ENCODE data around the gene MAP4K5.

Gene MAP4K5

GRCh38 chr14:50402965-50403364, 129.4 kb downstream of the MAP4K5 start:
- Histone ChIP-seq H3K27ac (no peak overlapping the region), H3K4me3 (ENCODE audit: low read depth, low read length) (no peak overlapping the region), H3K36me3 (no peaks in the 10 kb centered on the region), H3K9me3 (ENCODE audit: severe bottlenecking) (no peaks in the 10 kb centered on the region), H3K27me3 (ENCODE audit: insufficient read depth, low read depth, severe bottlenecking) (no peaks in the 10 kb centered on the region)
- no peak for DNase-seq
- TF ChIP-seq CTCF (IDR thresholded peaks at IDR 0.05; ENCODE audit: low read depth, low read length): no peak

GRCh38 chr14:50400461-50400860, 131.9 kb downstream of the MAP4K5 start:
- no peaks in the 10 kb centered on the region for H3K9me3 ChIP-seq (ENCODE audit: severe bottlenecking)
- no peak for TF ChIP-seq CTCF (IDR thresholded peaks at IDR 0.05; ENCODE audit: low read depth, low read length)
- H3K27me3 ChIP-seq (ENCODE audit: insufficient read depth, low read depth, severe bottlenecking): no peaks in the 10 kb centered on the region
- no peak overlapping the region for H3K27ac ChIP-seq
- no peak overlapping the region for H3K4me3 ChIP-seq (ENCODE audit: low read depth, low read length)
- no peak for DNase-seq
- no peaks in the 10 kb centered on the region for H3K36me3 ChIP-seq

- H3K9me3 ChIP-seq (ENCODE audit: severe bottlenecking): no peaks in the 10 kb centered on the region
Measured at GRCh38 chr14:50399251-50400032, 132.9 kb downstream of the MAP4K5 start.

GRCh38 chr14:50398189-50398580, 134.2 kb downstream of the MAP4K5 start:
- H3K36me3 ChIP-seq: no peaks in the 10 kb centered on the region
- H3K27me3 ChIP-seq (ENCODE audit: insufficient read depth, low read depth, severe bottlenecking): no peaks in the 10 kb centered on the region
- no peak for DNase-seq
- TF ChIP-seq CTCF (IDR thresholded peaks at IDR 0.05; ENCODE audit: low read depth, low read length): no peak
- H3K9me3 ChIP-seq (ENCODE audit: severe bottlenecking): no peaks in the 10 kb centered on the region
- H3K27ac ChIP-seq: no peak overlapping the region
- no peak overlapping the region for H3K4me3 ChIP-seq (ENCODE audit: low read depth, low read length)

More at GRCh38 chr14:50399251-50400032, 132.9 kb downstream of the MAP4K5 start:
- H3K27me3 ChIP-seq (ENCODE audit: insufficient read depth, low read depth, severe bottlenecking): no peaks in the 10 kb centered on the region
- H3K27ac ChIP-seq: no peak overlapping the region
- no peak overlapping the region for H3K4me3 ChIP-seq (ENCODE audit: low read depth, low read length)
- no peak for TF ChIP-seq CTCF (IDR thresholded peaks at IDR 0.05; ENCODE audit: low read depth, low read length)
- no peak for DNase-seq
- no peaks in the 10 kb centered on the region for H3K36me3 ChIP-seq

GRCh38 chr14:50397390-50398188, 134.8 kb downstream of the MAP4K5 start:
- no peaks in the 10 kb centered on the region for H3K36me3 ChIP-seq
- peak overlapping the region; percentile 64 for H3K4me3 ChIP-seq (ENCODE audit: low read depth, low read length)
- no peak for DNase-seq
- H3K27ac ChIP-seq: peak overlapping the region; percentile 24
- no peak for TF ChIP-seq CTCF (IDR thresholded peaks at IDR 0.05; ENCODE audit: low read depth, low read length)
- no peaks in the 10 kb centered on the region for H3K9me3 ChIP-seq (ENCODE audit: severe bottlenecking)
- no peaks in the 10 kb centered on the region for H3K27me3 ChIP-seq (ENCODE audit: insufficient read depth, low read depth, severe bottlenecking)
